UCSD-AML1 (cell line): ENCODE data around the gene PGF.
"Not testable (repeated sequence)": the region's sequence is repeated elsewhere in the genome, so short reads cannot be mapped to it uniquely, and the experiment has no call there.

Source experiments
- DNase-seq: peaks from one replicate; lab custom pipeline; 2025; ENCODE audit not compliant: unreplicated experiment; lab: John Stamatoyannopoulos, UW

Gene PGF

GRCh38 chr14:74945261-74945851 lies 10.0 kb downstream of the PGF start:
- peak; percentile 59 for DNase-seq

GRCh38 chr14:74942608-74943007 lies 12.8 kb downstream of the PGF start:
- no peak for DNase-seq

GRCh38 chr14:74942181-74942580 lies 13.2 kb downstream of the PGF start:
- DNase-seq: no peak

GRCh38 chr14:74941676-74942097 lies 13.7 kb downstream of the PGF start:
- DNase-seq: peak; percentile 79

- DNase-seq: peak; percentile 65
These were observed 14.3 kb downstream of the PGF start for GRCh38 chr14:74940956-74941565.

- no peak for DNase-seq
These were observed 16.6 kb downstream of the PGF start for GRCh38 chr14:74938531-74939495.

GRCh38 chr14:74937171-74937570 lies 18.2 kb downstream of the PGF start:
- DNase-seq: no peak

- DNase-seq: no peak
These were observed 18.7 kb downstream of the PGF start for GRCh38 chr14:74936731-74937130.

GRCh38 chr14:74936151-74936550 lies 19.2 kb downstream of the PGF start:
- DNase-seq: no peak

- no peak for DNase-seq
These were observed 20.1 kb downstream of the PGF start for GRCh38 chr14:74935360-74935680.

GRCh38 chr14:74934476-74935359 lies 20.7 kb downstream of the PGF start:
- peak; percentile 51 for DNase-seq

- no peak for DNase-seq
These were observed 21.4 kb downstream of the PGF start for GRCh38 chr14:74934041-74934440.

- not testable (repeated sequence) for DNase-seq
These were observed 22.5 kb downstream of the PGF start for GRCh38 chr14:74932936-74933335.

- DNase-seq: peak; percentile 70
These were observed 22.9 kb downstream of the PGF start for GRCh38 chr14:74932401-74932901.

GRCh38 chr14:74931744-74932143 lies 23.7 kb downstream of the PGF start:
- not testable (repeated sequence) for DNase-seq

- no peak for DNase-seq
These were observed 26.2 kb downstream of the PGF start for GRCh38 chr14:74929242-74929641.

- no peak for DNase-seq
These were observed 28.2 kb downstream of the PGF start for GRCh38 chr14:74927225-74927624.

- DNase-seq: no peak
These were observed 31.3 kb downstream of the PGF start for GRCh38 chr14:74924061-74924460.

- DNase-seq: no peak
These were observed 32.5 kb downstream of the PGF start, which contains the start of gene RPS6KL1 for GRCh38 chr14:74922752-74923401. TSS of gene RPS6KL1 (minus strand) at chr14:74923260. CDS start at chr14:74921541, 1,719 bp downstream.
